Heart left ventricle (tissue), 16 donors: ENCODE measurements around the gene SYNGAP1. TPM values are rescaled to one million over a fixed set of nuclear protein-coding genes. Genes with fewer than 3 reads are reported as not detected.

Source experiments
- ATAC-seq, 4 donors: fragments of 200-7000 bp; cut with Tn5 transposase; one replicate each; pipeline ENCODE4 v1.9.1; 2020 to 2022; ENCODE audit warnings: moderate library complexity in 4 of 4, mild to moderate bottlenecking in 3 of 4, moderate number of reproducible peaks in 1 of 4
- DNase-seq, 5 donors: peaks; one replicate each; pipeline ENCODE4 v3.0.0-alpha.2; 2020
- H3K27ac ChIP-seq, 12 donors: fragments of 200-600 bp; sonication (generic) in 4 of 12; one replicate each; pipeline versions ENCODE4 v1.5.0 to v1.8.0; 2016 to 2022; ENCODE audit warnings: mild to moderate bottlenecking in 2 of 12
- H3K27me3 ChIP-seq, 9 donors: fragments of 200-600 bp; sonication (generic) in 2 of 9; one replicate each; pipeline versions ENCODE4 v1.5.1 to v1.8.0; 2016 to 2022; ENCODE audit warnings: mild to moderate bottlenecking in 3 of 9
- H3K36me3 ChIP-seq, 9 donors: fragments of 200-600 bp; sonication (generic) in 2 of 9; one replicate each; pipeline versions ENCODE4 v1.5.0 to v1.8.0; 2018 to 2022; ENCODE audit warnings: mild to moderate bottlenecking in 2 of 9
- H3K4me1 ChIP-seq, 12 donors: fragments of 200-600 bp; sonication (generic) in 4 of 12; one replicate each; pipeline versions ENCODE4 v1.5.0 to v1.8.0; 2016 to 2022; ENCODE audit warnings: mild to moderate bottlenecking in 3 of 12
- H3K4me3 ChIP-seq, 12 donors: fragments of 200-600 bp; sonication (generic) in 4 of 12; one replicate each; pipeline versions ENCODE4 v1.5.0 to v1.8.0; 2017 to 2022; ENCODE audit warnings: mild to moderate bottlenecking in 9 of 12, moderate library complexity in 4 of 12
- H3K9me3 ChIP-seq, 12 donors: fragments of 200-600 bp; sonication (generic) in 4 of 12; one replicate each; pipeline versions ENCODE4 v1.5.0 to v1.8.0; 2016 to 2022; ENCODE audit warnings: mild to moderate bottlenecking in 1 of 12
- CTCF ChIP-seq, 12 donors: fragments of 200-600 bp; sonication (generic) in 4 of 12; IDR thresholded peaks; one replicate each; pipeline versions ENCODE4 v1.5.0 to v1.8.0; 2018 to 2022; ENCODE audit warnings: antibody characterized with exemption in 12 of 12, mild to moderate bottlenecking in 5 of 12
- POLR2A ChIP-seq, 2 donors: fragments of 450-650 bp; IDR thresholded peaks; one replicate each; pipeline ENCODE4 v1.6.1; 2017; ENCODE audit warnings: antibody characterized with exemption in 2 of 2, mild to moderate bottlenecking in 2 of 2, moderate library complexity in 2 of 2
- WGBS, 4 donors: extraction: QIAGEN DNeasy Blood & Tissue Kit in 2 of 4; methylation state at CpG; one replicate each; pipeline versions ENCODE4 v1.1.5 to v1.1.7; 2013 to 2018; 5-methylcytosine and 5-hydroxymethylcytosine counted together
- intact Hi-C, 10 donors: fragments of 100-400 bp; cut with DNase I; formaldehyde crosslinking; loops; one replicate each; pipeline versions ENCODE4 v1.11.1 to v1.14.2; 2022
- polyA plus RNA-seq, 2 donors: library from polyadenylated mRNA; stranded (reverse); fragments of 200-250 nt; gene quantifications; one replicate each; pipeline ENCODE4 v1.2.3, GENCODE V29; 2013
- total RNA-seq, 9 donors: library from RNA; depleted of rRNA in 2 of 9; stranded (reverse); fragments of >200 nt in 2 of 9; fragmentation: NEBNext Ultra II Directional in 3 of 9; extraction: Animal tissue kit (Norgen Biotek cat#: 25700) in 3 of 9; gene quantifications; one replicate each; pipeline versions ENCODE4 v1.1.0 to v1.2.4, GENCODE V29; 2016 to 2023
- donor health status: ischemic (EF 13 %, LVEDD 7.1; RV severe dilation, severe dysfunction).
- donor health status: healthy with polysubstance abuse.
- donor health status: DM: no; HTN: yes; CAD: no.
- donor health status: DM: no; HTN: no; CAD: no.
- donor health status: ischemic (EF 25% LVEDD 6.9; RV normal size, moderate dysfunction).
- donor health status: ischemic (EF 25% LVEDD 5.7; RV mildly dilated, moderate dysfunction).
- donor health status: healthy.
- donor health status: DM: yes; HTN: yes; CAD: no.
- donor health status: ischemic (EF 35%, LVEDD 5.7; RV mildly dilated, moderate dysfunction).
- donor health status: nonischemic (EF 11% LVEDD 7.7; RV severe dilation, severe dysfunction).
- donor health status: DM: yes; HTN: yes; CAD: no.
- donor health status: PGD.
- donor health status: ischemic (EF 29% LVEDD 5.4; RV normal size, mild dysfunction).
- donor health status: nonischemic (EF 23%, LVEDD 6.1; RV moderate dilation, normal function).

Gene SYNGAP1
- total and polyA plus RNA-seq, 11 donors = 2.4 to 9.9 (median 5.0) TPM

GRCh38 chr6:33452496-33452895 lies 32.6 kb downstream of the SYNGAP1 start:
- WGBS, 4 donors = 88 to 94% (median 92%) methylated on average over 2 to 4 of the region's 4 CpGs
- H3K27me3 ChIP-seq = no peaks in the 10 kb centered on the region
- TF ChIP-seq POLR2A (IDR thresholded peaks at IDR 0.05) (no peak), CTCF (IDR thresholded peaks at IDR 0.05) (no peak)
- no peaks in the 10 kb centered on the region for H3K9me3 ChIP-seq
- ATAC-seq (no peak), DNase-seq (no peak)
- H3K36me3 ChIP-seq = peaks cover 0 to 29% (median 17%) of the 10 kb centered on the region in 9 donors
- intact Hi-C loops = loop anchor here in 1 of 10 donors (5.0 kb wide), 1 partner anchor 120 kb away; no protein-coding TSS in a partner anchor
- H3K4me3 ChIP-seq = no peak overlapping the region
- H3K27ac ChIP-seq = peak overlapping the region in 1 of 12 donors; percentile 86
- peaks cover 0 to 39% (median 17%) of the 10 kb centered on the region in 12 donors for H3K4me1 ChIP-seq

- peaks cover 0 to 39% (median 17%) of the 10 kb centered on the region in 12 donors for H3K4me1 ChIP-seq
- DNase-seq (no peak), ATAC-seq (no peak)
- peaks cover 0 to 22% (median 10%) of the 10 kb centered on the region in 9 donors for H3K36me3 ChIP-seq
- H3K27ac ChIP-seq = peak overlapping the region; percentile 21 to 88 (median 86)
- H3K27me3 ChIP-seq = no peaks in the 10 kb centered on the region
- 4 to 6% (median 5%) methylated on average over 12 of the region's 12 CpGs for WGBS, 4 donors
- no peaks in the 10 kb centered on the region for H3K9me3 ChIP-seq
- TF ChIP-seq POLR2A (IDR thresholded peaks at IDR 0.05) = no peak
- no peak for TF ChIP-seq CTCF (IDR thresholded peaks at IDR 0.05)
- H3K4me3 ChIP-seq = peak overlapping the region; percentile 71 to 99 (median 88)
- intact Hi-C loops = loop anchor here in 2 of 10 donors (1.0 to 5.0 kb wide), 3 partner anchors 43 to 119 kb away; partner anchors contain the start of gene KIFC1 (in 1 of the 2)
Measured at GRCh38 chr6:33453393-33454008, 33.6 kb downstream of the SYNGAP1 start.

GRCh38 chr6:33454009-33454946 lies 34.4 kb downstream of the SYNGAP1 start, which contains the start of gene ZBTB9:
TSS of gene ZBTB9 (plus strand) at chr6:33454576. CDS start at chr6:33455101, 525 bp downstream.
- WGBS, 4 donors = 0 to 1% (median 1%) methylated on average over 24 to 65 of the region's 65 CpGs
- peaks cover 0 to 22% (median 7%) of the 10 kb centered on the region in 9 donors for H3K36me3 ChIP-seq
- H3K27ac ChIP-seq = peak within 1 kb of the TSS; percentile 21 to 88 (median 86)
- ATAC-seq (peak; percentile 99 to 100 (median 100)), DNase-seq (peak; percentile 96 to 98 (median 97))
- peaks cover 0 to 39% (median 17%) of the 10 kb centered on the region in 12 donors for H3K4me1 ChIP-seq
- intact Hi-C loops = loop anchor here in 2 of 10 donors (1.0 to 5.0 kb wide), 3 partner anchors 44 to 118 kb away; partner anchors contain the start of gene KIFC1 (in 1 of the 2)
- H3K27me3 ChIP-seq = no peaks in the 10 kb centered on the region
- H3K4me3 ChIP-seq = peak within 1 kb of the TSS; percentile 71 to 99 (median 88)
- TF ChIP-seq CTCF (IDR thresholded peaks at IDR 0.05) = no peak
- TF ChIP-seq POLR2A (IDR thresholded peaks at IDR 0.05) = peak; percentile 83 to 96
- H3K9me3 ChIP-seq = no peaks in the 10 kb centered on the region
